Measurements from ENCODE around the gene DHRS12. TPM values are rescaled to one million over a fixed set of nuclear protein-coding genes. Genes with fewer than 3 reads are reported as not detected.

DHRS12 gene
- total RNA-seq, 4 donors from 2014 or later: 4.7 to 11.3 (median 7.9) TPM

DNA sequence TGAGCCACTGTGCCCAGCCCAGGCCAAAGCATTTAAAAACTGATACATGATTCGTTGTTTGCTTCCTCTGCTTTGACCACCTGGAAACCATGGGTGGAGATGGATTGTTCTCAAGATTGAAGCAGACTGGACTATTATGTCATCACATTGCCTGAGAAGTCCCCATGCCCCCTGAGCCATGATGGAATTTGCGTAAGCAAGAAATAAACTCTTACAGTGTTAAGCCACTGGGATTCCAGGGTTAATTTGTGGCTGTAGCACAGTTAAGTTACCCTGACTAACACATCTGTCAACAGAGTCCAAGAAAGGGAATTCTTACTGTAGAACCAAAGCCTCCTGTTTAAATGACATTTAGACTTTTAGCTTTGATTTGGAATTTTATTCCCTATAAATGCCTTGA is 19.4 kb upstream of the DHRS12 start:
- peaks cover 0 to 2% (median 0%) of the 10 kb centered on the region in 4 donors for H3K27me3 ChIP-seq
- 84 to 88% methylated on average over 2 of the region's 2 CpGs for WGBS, 2 donors
- no peak overlapping the region for H3K4me3 ChIP-seq
- DNase-seq: no peak
- H3K9me3 ChIP-seq: no peaks in the 10 kb centered on the region
- H3K4me1 ChIP-seq: peaks cover 6 to 35% (median 11%) of the 10 kb centered on the region in 3 donors
- H3K36me3 ChIP-seq: no peaks in the 10 kb centered on the region
- no peak overlapping the region for H3K27ac ChIP-seq
- TF ChIP-seq, protein P1, sequence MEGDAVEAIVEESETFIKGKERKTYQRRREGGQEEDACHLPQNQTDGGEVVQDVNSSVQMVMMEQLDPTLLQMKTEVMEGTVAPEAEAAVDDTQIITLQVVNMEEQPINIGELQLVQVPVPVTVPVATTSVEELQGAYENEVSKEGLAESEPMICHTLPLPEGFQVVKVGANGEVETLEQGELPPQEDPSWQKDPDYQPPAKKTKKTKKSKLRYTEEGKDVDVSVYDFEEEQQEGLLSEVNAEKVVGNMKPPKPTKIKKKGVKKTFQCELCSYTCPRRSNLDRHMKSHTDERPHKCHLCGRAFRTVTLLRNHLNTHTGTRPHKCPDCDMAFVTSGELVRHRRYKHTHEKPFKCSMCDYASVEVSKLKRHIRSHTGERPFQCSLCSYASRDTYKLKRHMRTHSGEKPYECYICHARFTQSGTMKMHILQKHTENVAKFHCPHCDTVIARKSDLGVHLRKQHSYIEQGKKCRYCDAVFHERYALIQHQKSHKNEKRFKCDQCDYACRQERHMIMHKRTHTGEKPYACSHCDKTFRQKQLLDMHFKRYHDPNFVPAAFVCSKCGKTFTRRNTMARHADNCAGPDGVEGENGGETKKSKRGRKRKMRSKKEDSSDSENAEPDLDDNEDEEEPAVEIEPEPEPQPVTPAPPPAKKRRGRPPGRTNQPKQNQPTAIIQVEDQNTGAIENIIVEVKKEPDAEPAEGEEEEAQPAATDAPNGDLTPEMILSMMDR (IDR thresholded peaks at IDR 0.05): no peak
- no peak for TF ChIP-seq POLR2A (IDR thresholded peaks at IDR 0.05)
- intact Hi-C loops (cut with DNase I): no loop called here

DNA sequence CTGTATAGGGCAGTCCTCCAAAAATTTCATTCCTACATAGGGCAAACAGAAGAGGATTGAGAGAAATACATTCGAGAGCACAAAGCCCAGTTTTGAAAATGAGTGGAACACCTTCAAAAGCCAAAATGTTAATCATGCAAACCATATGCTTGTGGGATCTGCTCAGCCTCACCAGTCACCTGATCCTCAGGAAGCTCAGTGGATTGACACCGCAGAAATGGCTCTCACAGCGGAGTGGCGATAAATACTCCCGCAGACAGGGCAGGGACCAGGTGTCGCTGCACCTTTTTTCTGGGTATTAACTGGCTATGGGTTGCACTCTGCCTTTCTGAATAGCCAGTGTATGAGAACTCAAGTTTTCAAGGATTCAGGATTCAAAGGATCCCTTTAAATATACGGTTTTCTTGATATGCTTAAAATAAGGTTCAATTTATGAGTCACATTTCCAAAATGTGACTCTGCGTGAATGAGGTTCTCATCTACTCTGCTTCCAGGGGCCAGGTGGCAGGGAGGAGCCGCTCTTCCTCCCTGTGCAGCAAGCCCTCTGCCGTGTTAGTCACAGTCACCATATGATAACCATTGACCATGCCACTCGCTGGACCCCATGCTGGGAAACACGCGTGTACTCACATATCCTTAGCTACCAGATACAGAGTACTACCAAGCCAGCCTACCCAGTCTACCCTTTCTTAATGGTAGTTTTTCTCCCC is 18.3 kb upstream of the DHRS12 start:
- Histone ChIP-seq H3K27me3 (peaks cover 0 to 13% (median 0%) of the 10 kb centered on the region in 4 donors), H3K9me3 (no peaks in the 10 kb centered on the region), H3K36me3 (no peaks in the 10 kb centered on the region), H3K4me1 (peaks cover 6 to 37% (median 11%) of the 10 kb centered on the region in 3 donors), H3K27ac (peak overlapping the region in 1 of 4 donors; percentile 16), H3K4me3 (peak overlapping the region in 1 of 4 donors; percentile 6)
- DNase-seq: no peak
- intact Hi-C loops (cut with DNase I): no loop called here
- TF ChIP-seq, protein P1 (IDR thresholded peaks at IDR 0.05): no peak
- no peak for TF ChIP-seq POLR2A (IDR thresholded peaks at IDR 0.05)
- 62 to 73% methylated on average over 13 of the region's 13 CpGs for WGBS, 2 donors

DNA sequence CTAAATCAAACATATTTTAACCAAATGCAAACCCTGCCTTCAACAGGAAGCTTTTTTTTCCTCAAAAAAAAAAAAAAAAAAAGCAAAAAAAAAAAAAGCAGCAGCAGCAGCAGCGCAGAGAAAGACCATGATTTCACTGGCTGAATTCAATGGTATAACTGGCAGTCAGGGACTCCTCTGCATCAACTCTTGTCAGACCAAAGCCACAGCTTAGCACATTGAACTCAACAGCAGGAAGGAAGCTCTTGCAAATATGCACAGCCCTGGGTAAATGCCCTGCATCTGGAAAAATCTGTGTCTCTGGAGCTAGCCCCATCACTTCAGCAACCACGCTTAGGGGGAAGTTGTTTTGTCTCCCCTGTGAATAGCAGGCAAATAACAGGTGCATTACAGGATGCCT is 17.6 kb upstream of the DHRS12 start:
- Histone ChIP-seq H3K4me1 (peaks cover 3 to 39% (median 7%) of the 10 kb centered on the region in 3 donors), H3K9me3 (no peaks in the 10 kb centered on the region), H3K4me3 (no peak overlapping the region), H3K36me3 (no peaks in the 10 kb centered on the region), H3K27ac (peak overlapping the region in 1 of 4 donors; percentile 5), H3K27me3 (peaks cover 0 to 19% (median 0%) of the 10 kb centered on the region in 4 donors)
- WGBS, 2 donors: 35 to 83% methylated on average over 2 of the region's 2 CpGs
- TF ChIP-seq POLR2A (IDR thresholded peaks at IDR 0.05): no peak
- DNase-seq: no peak
- intact Hi-C loops (cut with DNase I): no loop called here

DNA sequence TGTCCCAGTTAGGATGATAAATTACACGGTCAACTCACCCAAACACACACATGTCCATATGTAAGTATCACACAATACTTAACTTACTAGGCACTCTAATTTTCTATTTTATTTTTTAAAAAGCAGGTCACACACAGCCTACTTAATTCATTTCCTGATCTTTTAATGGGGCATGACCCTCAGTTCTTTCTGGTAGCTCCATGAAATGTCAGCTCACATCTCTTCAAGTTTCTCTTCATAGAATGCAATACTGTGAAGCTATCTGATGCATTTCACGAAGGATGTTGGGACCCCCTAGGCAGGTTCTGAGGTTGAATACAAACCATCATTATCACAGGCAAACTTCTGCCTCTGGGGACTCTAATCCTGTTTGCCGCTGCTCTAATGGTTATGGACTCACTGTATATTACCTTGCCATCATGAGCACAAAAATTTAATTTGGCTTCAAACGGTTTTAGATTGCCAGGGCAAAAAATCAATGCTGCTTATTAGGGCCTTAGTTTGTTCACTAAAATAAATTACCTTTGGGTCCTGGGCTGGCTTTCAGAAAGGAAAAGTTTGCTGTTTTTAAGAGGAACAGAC is 16.1 kb upstream of the DHRS12 start:
- H3K27ac ChIP-seq: no peak overlapping the region
- H3K4me3 ChIP-seq: no peak overlapping the region
- H3K4me1 ChIP-seq: peaks cover 0 to 40% (median 3%) of the 10 kb centered on the region in 3 donors
- no peak for DNase-seq
- H3K9me3 ChIP-seq: no peaks in the 10 kb centered on the region
- TF ChIP-seq POLR2A (IDR thresholded peaks at IDR 0.05): no peak
- TF ChIP-seq, protein P1 (IDR thresholded peaks at IDR 0.05): no peak
- intact Hi-C loops (cut with DNase I): no loop called here
- WGBS, 2 donors: 66 to 78% methylated on average over 4 of the region's 4 CpGs
- H3K36me3 ChIP-seq: no peaks in the 10 kb centered on the region
- peaks cover 0 to 32% (median 0%) of the 10 kb centered on the region in 4 donors for H3K27me3 ChIP-seq

DNA sequence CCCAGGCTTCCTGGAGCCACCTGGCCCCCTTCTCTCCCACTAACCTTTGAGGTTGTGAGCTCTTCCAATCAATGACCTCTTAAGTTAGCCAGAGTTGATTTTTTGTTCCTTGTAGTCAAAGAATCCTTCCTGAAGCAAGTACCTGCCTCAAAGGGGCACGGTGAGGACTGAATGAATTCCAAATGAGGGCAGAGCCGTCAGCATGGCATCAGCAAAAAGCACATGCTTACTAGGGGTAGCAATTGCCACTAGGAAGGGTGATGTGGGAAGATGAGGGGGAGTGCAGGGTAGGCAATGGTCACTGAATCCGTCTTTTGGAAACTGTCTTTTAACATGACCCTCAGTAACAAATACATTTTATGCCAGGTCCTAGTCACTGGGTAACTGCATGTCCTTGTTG is 15.6 kb upstream of the DHRS12 start:
- no peak overlapping the region for H3K27ac ChIP-seq
- H3K36me3 ChIP-seq: no peaks in the 10 kb centered on the region
- H3K27me3 ChIP-seq: peaks cover 0 to 32% (median 0%) of the 10 kb centered on the region in 4 donors
- TF ChIP-seq, protein P1 (IDR thresholded peaks at IDR 0.05): no peak
- TF ChIP-seq POLR2A (IDR thresholded peaks at IDR 0.05): no peak
- H3K4me3 ChIP-seq: no peak overlapping the region
- WGBS, 2 donors: 83 to 93% methylated on average over 2 to 3 of the region's 3 CpGs
- no peak for DNase-seq
- H3K4me1 ChIP-seq: peaks cover 0 to 40% (median 6%) of the 10 kb centered on the region in 3 donors
- intact Hi-C loops (cut with DNase I): loop anchor here (5.0 kb wide), 1 partner anchor 308 kb away; the partner anchor contains the start of gene NEK5
- H3K9me3 ChIP-seq: no peaks in the 10 kb centered on the region
